Measurements from ENCODE around the gene STUB1.

STUB1 gene

DNA sequence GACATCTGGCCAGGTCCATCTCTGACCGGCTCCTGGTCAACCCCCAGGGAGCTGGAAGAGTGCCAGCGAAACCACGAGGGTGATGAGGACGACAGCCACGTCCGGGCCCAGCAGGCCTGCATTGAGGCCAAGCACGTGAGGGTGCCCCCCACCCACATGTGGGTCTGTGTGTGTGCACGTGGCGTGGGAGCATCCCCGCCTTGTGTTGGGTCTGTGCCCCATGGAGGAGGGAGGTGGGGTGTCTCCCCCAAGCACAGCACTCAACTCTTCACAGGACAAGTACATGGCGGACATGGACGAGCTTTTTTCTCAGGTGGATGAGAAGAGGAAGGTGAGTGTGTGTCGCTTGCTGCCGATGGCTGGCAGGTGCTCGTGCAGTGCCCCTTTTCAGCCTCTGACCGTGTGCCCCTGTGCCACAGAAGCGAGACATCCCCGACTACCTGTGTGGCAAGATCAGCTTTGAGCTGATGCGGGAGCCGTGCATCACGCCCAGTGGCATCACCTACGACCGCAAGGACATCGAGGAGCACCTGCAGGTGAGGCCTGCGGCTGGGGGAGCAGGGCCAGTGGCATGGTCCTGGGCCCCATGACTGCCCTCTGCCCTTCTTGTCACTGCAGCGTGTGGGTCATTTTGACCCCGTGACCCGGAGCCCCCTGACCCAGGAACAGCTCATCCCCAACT lies 1.7 kb downstream of the STUB1 start:
- TF ChIP-seq CTCF (IDR thresholded peaks at IDR 0.05; ENCODE audit: insufficient read depth, low read depth, low read length, missing control alignments): no peak
- no peak for DNase-seq (ENCODE audit: low read depth)
- peak overlapping the region; percentile 84 for H3K4me3 ChIP-seq (ENCODE audit: low read length)

- H3K4me3 ChIP-seq (ENCODE audit: low read length): peak overlapping the region; percentile 57
- no peak for TF ChIP-seq CTCF (IDR thresholded peaks at IDR 0.05; ENCODE audit: insufficient read depth, low read depth, low read length, missing control alignments)
- DNase-seq (ENCODE audit: low read depth): no peak
Measured at GRCh38 chr16:682493-683395, 2.5 kb downstream of the STUB1 start.

DNA sequence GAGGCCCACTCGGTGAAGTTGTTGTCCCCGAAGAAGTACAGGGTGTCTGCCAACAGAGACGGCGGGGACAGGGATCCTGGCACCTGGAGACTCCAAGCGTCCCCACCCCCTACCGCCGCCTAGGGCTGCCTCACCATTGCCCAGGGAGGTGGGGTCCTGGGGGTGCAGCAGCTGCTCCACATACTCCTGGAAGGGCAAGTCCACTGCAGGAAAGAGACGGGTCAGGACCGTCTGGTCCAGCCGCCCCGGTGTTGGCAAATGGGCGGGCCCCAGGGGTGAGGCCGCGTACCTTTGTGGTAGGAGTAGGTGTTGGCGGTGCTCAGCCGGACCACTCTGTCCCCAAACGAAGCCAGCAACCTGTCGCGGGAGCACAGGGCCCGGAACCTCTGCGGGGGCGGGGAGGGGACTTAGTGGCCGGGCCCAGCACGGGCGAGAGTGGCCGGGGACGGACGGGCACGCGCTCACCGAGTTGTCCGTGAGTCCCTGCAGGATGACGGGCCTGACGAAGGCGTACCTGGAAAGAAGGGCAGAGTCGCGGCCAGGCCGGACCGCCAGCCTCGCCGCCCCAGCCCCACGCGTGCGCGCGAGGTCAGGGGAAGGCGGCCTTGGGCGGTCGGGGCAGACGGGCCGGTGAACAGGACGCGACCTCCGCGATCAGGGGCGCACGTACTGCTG lies 3.3 kb downstream of the STUB1 start:
- no peak for DNase-seq (ENCODE audit: low read depth)
- TF ChIP-seq CTCF (IDR thresholded peaks at IDR 0.05; ENCODE audit: insufficient read depth, low read depth, low read length, missing control alignments): no peak
- H3K4me3 ChIP-seq (ENCODE audit: low read length): peak overlapping the region; percentile 57

DNA sequence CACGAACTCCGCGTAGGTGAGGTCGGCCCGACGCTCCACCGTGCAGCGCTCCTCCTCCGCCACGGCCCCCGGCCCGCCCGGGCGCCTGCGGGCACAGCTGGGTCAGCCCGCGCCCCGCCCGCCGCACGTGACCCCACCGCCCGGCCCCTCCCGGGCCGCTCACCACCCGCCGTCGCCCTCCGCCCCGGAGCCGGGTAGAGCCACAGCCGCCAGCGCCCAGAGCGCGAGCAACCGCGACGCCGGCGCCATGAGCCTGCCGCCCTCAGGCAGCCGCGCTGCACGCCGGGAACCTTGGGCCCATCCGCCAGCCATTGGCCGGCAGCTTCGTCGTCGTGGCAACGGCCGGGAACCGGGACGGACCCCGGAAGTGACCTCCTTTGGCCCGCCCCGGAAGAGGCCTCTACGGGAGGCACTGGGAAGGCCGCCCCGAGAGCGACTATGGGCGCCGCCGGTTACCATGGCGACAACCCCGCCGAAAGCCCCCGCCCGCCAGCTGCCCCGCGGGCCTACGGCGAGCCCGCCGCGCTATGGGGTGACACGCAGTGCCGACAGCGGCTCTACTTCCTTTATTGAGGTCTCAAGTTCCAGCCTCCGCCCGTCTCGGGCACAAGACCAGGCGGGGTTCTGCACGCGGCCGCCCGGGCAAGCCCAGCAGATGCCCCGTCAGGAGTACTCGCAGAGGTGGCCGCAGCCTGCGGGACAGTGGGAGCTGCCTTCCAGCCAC lies 4.0 kb downstream of the STUB1 start, which contains the start of gene JMJD8:
TSS of gene JMJD8 (minus strand) at position 264 of the 724 bp plus-strand sequence. CDS start at position 249, 15 bp downstream.
- no peak for TF ChIP-seq CTCF (IDR thresholded peaks at IDR 0.05; ENCODE audit: insufficient read depth, low read depth, low read length, missing control alignments)
- peak within 1 kb of the TSS; percentile 57 for H3K4me3 ChIP-seq (ENCODE audit: low read length)
- DNase-seq (ENCODE audit: low read depth): peak; percentile 98

DNA sequence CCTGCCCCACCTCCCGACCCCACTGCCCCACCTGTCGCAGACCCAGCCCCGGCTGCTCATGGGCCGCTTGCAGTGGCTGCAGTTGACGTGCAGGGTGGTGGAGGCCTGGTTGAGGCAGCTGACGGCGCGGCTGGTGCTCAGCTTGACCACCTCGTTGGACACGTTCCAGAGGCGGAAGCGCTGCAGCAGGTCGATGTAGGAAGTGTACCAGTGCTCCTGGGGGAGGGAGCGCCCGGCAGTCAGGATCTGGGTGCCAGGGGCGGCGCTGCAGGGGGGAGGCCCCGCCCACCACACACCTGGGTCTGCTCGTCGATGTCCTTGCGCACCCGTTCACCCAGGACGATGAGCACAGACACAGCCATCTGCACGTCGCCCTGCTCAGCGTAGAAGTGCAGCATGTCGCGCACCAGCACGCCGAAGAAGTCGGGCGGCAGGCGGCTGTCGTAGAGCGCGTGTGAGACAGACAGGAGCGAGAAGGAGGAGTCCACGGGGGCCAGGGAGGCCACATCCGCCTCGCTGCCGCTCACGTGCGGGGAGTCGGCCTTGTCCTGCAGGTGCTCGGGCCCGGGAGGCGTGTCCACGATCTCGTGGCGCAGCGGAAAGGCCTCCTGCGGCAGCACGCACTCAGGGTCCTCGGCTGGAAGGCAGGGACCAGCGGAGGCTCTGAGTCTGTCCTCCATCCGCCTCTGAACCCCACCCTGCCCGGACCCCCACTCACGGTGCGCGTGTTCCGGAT lies 4.9 kb downstream of the STUB1 start:
- no peak for DNase-seq (ENCODE audit: low read depth)

More for the DNA sequence above, 4.9 kb downstream of the STUB1 start:
- H3K4me3 ChIP-seq (ENCODE audit: low read length): peak overlapping the region; percentile 57
- no peak for TF ChIP-seq CTCF (IDR thresholded peaks at IDR 0.05; ENCODE audit: insufficient read depth, low read depth, low read length, missing control alignments)

Measured in epithelial cell of esophagus (primary cell).